GM12878 (cell line): ENCODE measurements around the gene BPIFB4.

ENCODE experiments used
- CREM ChIP-seq: IDR thresholded peaks from 2 replicates; pipeline ENCODE4 v1.6.1; 2014; ENCODE audit warnings: antibody characterized with exemption, low read depth
- CTCF ChIP-seq, 3 experiments: IDR thresholded peaks in 2 of 3; conservative IDR thresholded peaks in 1 of 3; 2 replicates each; pipeline ENCODE4 v1.5.1; 2011; ENCODE audit warnings: low read depth in 3 of 3, low read length in 3 of 3, mild to moderate bottlenecking in 3 of 3, control low read depth in 2 of 3, moderate library complexity in 2 of 3, inconsistent platforms in 1 of 3, mixed read lengths in 1 of 3; ENCODE audit not compliant: control insufficient read depth in 2 of 3, insufficient read depth in 1 of 3; ENCODE audit errors: extremely low read depth in 1 of 3
- E4F1 ChIP-seq: fragments of 450-650 bp; IDR thresholded peaks from 2 replicates; pipeline ENCODE4 v1.6.1; 2018; ENCODE audit warnings: borderline replicate concordance, mild to moderate bottlenecking; ENCODE audit not compliant: partially characterized antibody
- EP300 ChIP-seq, 2 experiments: fragments of 150-350 bp in 1 of 2; IDR thresholded peaks; 2 replicates each; pipeline ENCODE4 v1.6.1; 2011 to 2012; ENCODE audit warnings: low read depth in 2 of 2, low read length in 2 of 2, borderline replicate concordance in 1 of 2, improper control_type of control experiment in 1 of 2, inconsistent platforms in 1 of 2; ENCODE audit not compliant: control insufficient read depth in 1 of 2
- ESRRA ChIP-seq: IDR thresholded peaks from 2 replicates; pipeline ENCODE4 v1.6.1; 2012; ENCODE audit warnings: mild to moderate bottlenecking, low read length, improper control_type of control experiment
- ETV6 ChIP-seq, 2 experiments: fragments of 450-650 bp in 1 of 2; IDR thresholded peaks in 1 of 2; conservative IDR thresholded peaks in 1 of 2; 2 replicates each; pipeline ENCODE4 v1.6.1; 2014; ENCODE audit warnings: antibody characterized with exemption in 1 of 2, borderline replicate concordance in 1 of 2, low read depth in 1 of 2, mild to moderate bottlenecking in 1 of 2, moderate library complexity in 1 of 2
- EZH2 ChIP-seq: IDR thresholded peaks from 2 replicates; pipeline ENCODE4 v1.6.1; 2012; ENCODE audit warnings: low read depth, mild to moderate bottlenecking, control low read depth, inconsistent platforms, low read length, borderline replicate concordance; ENCODE audit not compliant: control insufficient read depth
- NBN ChIP-seq: fragments of 450-650 bp; IDR thresholded peaks from 2 replicates; pipeline ENCODE4 v1.6.1; 2016
- NFIC ChIP-seq: IDR thresholded peaks from 2 replicates; pipeline ENCODE4 v1.6.1; 2012; ENCODE audit warnings: low read depth, mild to moderate bottlenecking, inconsistent platforms, low read length, moderate library complexity
- NRF1 ChIP-seq: conservative IDR thresholded peaks from 2 replicates; pipeline ENCODE4 v1.6.1; 2011; ENCODE audit warnings: mild to moderate bottlenecking, low read depth, low read length, improper control_type of control experiment
- PBX3 ChIP-seq: IDR thresholded peaks from 2 replicates; pipeline ENCODE4 v1.6.1; 2011; ENCODE audit warnings: mild to moderate bottlenecking, low read depth, low read length, moderate library complexity; ENCODE audit not compliant: insufficient replicate concordance
- SIN3A ChIP-seq: IDR thresholded peaks from 2 replicates; pipeline ENCODE4 v1.6.1; 2012; ENCODE audit warnings: low read depth, low read length, improper control_type of control experiment

GRCh38 chr20:33154252-33154651, 74.8 kb downstream of the BPIFB4 start:
- TF ChIP-seq NRF1 (no peak), CREM (no peak), NBN (no peak), E4F1 (no peak), ETV6 (conservative IDR thresholded peaks at IDR 0.05 in 1 of 2, IDR thresholded peaks at IDR 0.05 in 1 of 2; ENCODE audit: borderline replicate concordance in 1 of 2, low read depth in 1 of 2) (no peak), ESRRA (no peak), EZH2 (no peak), CTCF (IDR thresholded peaks at IDR 0.05 in 2 of 3, conservative IDR thresholded peaks at IDR 0.05 in 1 of 3; ENCODE audit: control insufficient read depth in 2 of 3, extremely low read depth in 1 of 3, insufficient read depth in 1 of 3, low read depth in 3 of 3, low read length in 3 of 3) (no peak), EP300 (IDR thresholded peaks at IDR 0.05; ENCODE audit: borderline replicate concordance in 1 of 2, control insufficient read depth in 1 of 2, low read depth in 2 of 2, low read length in 2 of 2) (no peak), PBX3 (no peak), SIN3A (no peak), NFIC (no peak)
